Lower leg skin (tissue), 4 donors: ENCODE data around the gene INF2. TPM values are rescaled to one million over a fixed set of nuclear protein-coding genes. Genes with fewer than 3 reads are reported as not detected.
"Not testable (repeated sequence)": the region's sequence is repeated elsewhere in the genome, so short reads cannot be mapped to it uniquely, and the experiment has no call there.

ENCODE experiments used
- DNase-seq, 2 donors: peaks; one replicate each; pipeline ENCODE4 v3.0.0-alpha.2; 2019; ENCODE audit warnings: low spot score in 2 of 2
- H3K4me3 ChIP-seq: fragments of 200-600 bp; sonication (generic); 2 replicates; pipeline ENCODE4 v1.5.1; 2017; ENCODE audit warnings: mild to moderate bottlenecking, low read depth; ENCODE audit not compliant: poor library complexity, severe bottlenecking
- POLR2A ChIP-seq, 2 donors: fragments of 450-650 bp; IDR thresholded peaks; one replicate each; pipeline ENCODE4 v1.6.1; 2016 to 2017; ENCODE audit warnings: antibody characterized with exemption in 2 of 2, mild to moderate bottlenecking in 1 of 2, moderate library complexity in 1 of 2
- WGBS, 2 donors: methylation state at CpG; one replicate each; pipeline ENCODE4 v1.1.5; 2018; 5-methylcytosine and 5-hydroxymethylcytosine counted together
- intact Hi-C: fragments of 100-400 bp; cut with DNase I; formaldehyde crosslinking; loops from one replicate; pipeline ENCODE4 v1.15.0; 2023; ENCODE audit warnings: low total_unique reads
- total RNA-seq, 4 donors: library from RNA; depleted of rRNA; stranded (reverse); fragments of >200 nt; gene quantifications; one replicate each; pipeline ENCODE4 v1.1.0, GENCODE V29; 2016
- TF ChIP-seq, protein P1 (sequence below), 3 donors: fragments of 450-650 bp; IDR thresholded peaks; one replicate each; pipeline ENCODE4 v1.5.1; 2016; ENCODE audit warnings: antibody characterized with exemption in 3 of 3, mild to moderate bottlenecking in 3 of 3, moderate library complexity in 2 of 3

The INF2 gene
- total RNA-seq, 4 donors from 2014 or later: 63.8 to 121 (median 83.9) TPM

- H3K4me3 ChIP-seq: no peak overlapping the region
- intact Hi-C loops: no loop called here
- no peak for TF ChIP-seq POLR2A (IDR thresholded peaks at IDR 0.05)
- TF ChIP-seq, protein P1, sequence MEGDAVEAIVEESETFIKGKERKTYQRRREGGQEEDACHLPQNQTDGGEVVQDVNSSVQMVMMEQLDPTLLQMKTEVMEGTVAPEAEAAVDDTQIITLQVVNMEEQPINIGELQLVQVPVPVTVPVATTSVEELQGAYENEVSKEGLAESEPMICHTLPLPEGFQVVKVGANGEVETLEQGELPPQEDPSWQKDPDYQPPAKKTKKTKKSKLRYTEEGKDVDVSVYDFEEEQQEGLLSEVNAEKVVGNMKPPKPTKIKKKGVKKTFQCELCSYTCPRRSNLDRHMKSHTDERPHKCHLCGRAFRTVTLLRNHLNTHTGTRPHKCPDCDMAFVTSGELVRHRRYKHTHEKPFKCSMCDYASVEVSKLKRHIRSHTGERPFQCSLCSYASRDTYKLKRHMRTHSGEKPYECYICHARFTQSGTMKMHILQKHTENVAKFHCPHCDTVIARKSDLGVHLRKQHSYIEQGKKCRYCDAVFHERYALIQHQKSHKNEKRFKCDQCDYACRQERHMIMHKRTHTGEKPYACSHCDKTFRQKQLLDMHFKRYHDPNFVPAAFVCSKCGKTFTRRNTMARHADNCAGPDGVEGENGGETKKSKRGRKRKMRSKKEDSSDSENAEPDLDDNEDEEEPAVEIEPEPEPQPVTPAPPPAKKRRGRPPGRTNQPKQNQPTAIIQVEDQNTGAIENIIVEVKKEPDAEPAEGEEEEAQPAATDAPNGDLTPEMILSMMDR (IDR thresholded peaks at IDR 0.05): no peak
- WGBS, 2 donors: 73 to 75% methylated on average over 3 of the region's 3 CpGs
- DNase-seq: no peak
These were observed 19.7 kb upstream of the INF2 start for GRCh38 chr14:104669697-104670096.

GRCh38 chr14:104671330-104671977 is 18.0 kb upstream of the INF2 start:
- DNase-seq: peak in 1 of 2 donors; percentile 80
- intact Hi-C loops, H3K4me3 ChIP-seq: not testable (repeated sequence)
- 85 to 87% methylated on average over 19 of the region's 19 CpGs for WGBS, 2 donors

DNA sequence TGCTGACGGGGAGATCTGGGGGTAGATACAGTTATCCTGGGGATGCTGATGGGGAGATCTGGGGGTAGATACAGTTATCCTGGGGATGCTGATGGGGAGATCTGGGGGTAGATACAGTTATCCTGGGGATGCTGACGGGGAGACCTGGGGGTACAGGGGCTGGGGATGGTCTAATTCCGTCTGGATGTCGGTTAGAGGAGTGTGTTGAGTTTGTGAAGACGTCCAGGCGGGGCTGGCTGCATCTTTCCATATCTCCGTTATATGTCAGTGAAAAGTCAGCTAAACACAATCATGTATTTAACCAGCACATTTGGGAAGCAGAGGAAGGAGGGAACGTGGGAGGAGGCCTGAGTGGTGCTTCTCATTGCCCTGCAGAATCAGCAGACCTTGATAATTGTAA is 17.3 kb upstream of the INF2 start:
- DNase-seq, intact Hi-C loops, H3K4me3 ChIP-seq: not testable (repeated sequence)
- 77 to 86% methylated on average over 7 of the region's 8 CpGs for WGBS, 2 donors

- H3K4me3 ChIP-seq: no peak overlapping the region
- no peak for DNase-seq
- intact Hi-C loops: no loop called here
- 84 to 91% methylated on average over 9 of the region's 9 CpGs for WGBS, 2 donors
- no peak for TF ChIP-seq POLR2A (IDR thresholded peaks at IDR 0.05)
- TF ChIP-seq, protein P1 (IDR thresholded peaks at IDR 0.05): no peak
These were observed 15.9 kb upstream of the INF2 start for GRCh38 chr14:104673481-104673880.

- 90 to 93% methylated on average over 2 of the region's 2 CpGs for WGBS, 2 donors
- TF ChIP-seq, protein P1 (IDR thresholded peaks at IDR 0.05): no peak
- TF ChIP-seq POLR2A (IDR thresholded peaks at IDR 0.05): no peak
- intact Hi-C loops: no loop called here
- no peak overlapping the region for H3K4me3 ChIP-seq
- no peak for DNase-seq
These were observed 14.0 kb upstream of the INF2 start for GRCh38 chr14:104675447-104675846.

DNA sequence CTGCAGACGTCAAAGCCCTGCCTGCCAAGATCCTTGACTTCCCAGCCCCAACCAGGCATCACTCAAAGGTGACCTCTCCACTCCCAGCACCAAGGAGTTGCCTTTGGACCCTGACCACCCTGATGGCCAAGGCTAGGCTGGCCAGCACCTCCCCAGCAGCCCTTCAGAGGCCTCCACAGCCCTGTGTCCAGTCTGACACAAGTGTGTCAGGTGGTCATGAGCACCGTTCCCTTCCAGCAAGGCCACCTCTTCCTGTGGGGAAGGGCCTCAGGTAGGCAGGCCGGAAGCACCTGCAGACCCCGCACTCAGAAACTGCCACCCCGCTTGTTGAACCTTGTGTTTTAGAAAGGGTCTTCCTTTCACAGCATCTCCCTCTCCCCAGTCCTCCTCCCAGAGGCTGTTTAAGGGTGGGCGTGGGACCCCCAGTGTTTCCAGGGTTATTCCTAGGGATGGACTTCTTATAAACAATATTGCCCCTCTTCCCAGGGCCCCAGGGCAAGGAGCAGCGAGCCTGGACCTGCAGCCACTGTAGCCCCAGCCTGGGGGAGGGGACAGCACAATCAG is 13.2 kb upstream of the INF2 start:
- no peak for DNase-seq

More for the DNA sequence above, 13.2 kb upstream of the INF2 start:
- WGBS, 2 donors: 93 to 96% methylated on average over 6 to 7 of the region's 7 CpGs
- H3K4me3 ChIP-seq: no peak overlapping the region
- intact Hi-C loops: no loop called here
- no peak for TF ChIP-seq POLR2A (IDR thresholded peaks at IDR 0.05)
- TF ChIP-seq, protein P1 (IDR thresholded peaks at IDR 0.05): no peak
